ENCODE data around the gene SLITRK3. TPM values are rescaled to one million over a fixed set of nuclear protein-coding genes. Genes with fewer than 3 reads are reported as not detected.

The SLITRK3 gene
- total and polyA plus RNA-seq, 2 of the 13 experiments (the other 11 are each of a cell fraction or from before 2014, with no cell fraction given), result not detected

- no peak for TF ChIP-seq THAP8 (CRISPR knock-in tag; IDR thresholded peaks at IDR 0.05; ENCODE audit: borderline replicate concordance)
- TF ChIP-seq RBM39 (IDR thresholded peaks at IDR 0.05; ENCODE audit: low read depth, low read length, poor library complexity, severe bottlenecking), result no peak
- TF ChIP-seq GPN1 (CRISPR knock-in tag; IDR thresholded peaks at IDR 0.05; ENCODE audit: borderline replicate concordance), result no peak
- no peak for TF ChIP-seq CBFB (CRISPR knock-in tag; IDR thresholded peaks at IDR 0.05)
- no peak for TF ChIP-seq ZNF709 (CRISPR knock-in tag; IDR thresholded peaks at IDR 0.05)
These were observed 21.6 kb upstream of the SLITRK3 start (continued) for GRCh38 chr3:165217739-165218138.

GRCh38 chr3:165212580-165212979, 16.4 kb upstream of the SLITRK3 start:
- no peaks in the 10 kb centered on the region for H3K36me3 ChIP-seq (replicated peaks in 1 of 2; ENCODE audit: control insufficient read depth in 1 of 2, insufficient read depth in 2 of 2, low read length in 2 of 2)
- H4K20me1 ChIP-seq (ENCODE audit: insufficient read depth, low read length), result no peaks in the 10 kb centered on the region
- H3K79me2 ChIP-seq (ENCODE audit: insufficient read depth, low read length), result no peaks in the 10 kb centered on the region
- intact Hi-C loops (cut with micrococcal nuclease; ENCODE audit: unreplicated experiment), result no loop called here
- no TSS peak for BruUV-seq (replicated peaks)
- peak; percentile 80 for ATAC-seq
- H3K27ac ChIP-seq (ENCODE audit: extremely low read length, insufficient read depth, low read length), result no peak overlapping the region
- peak overlapping the region; percentile 30; the same call in 1 of the 2 replicates for H3K4me2 ChIP-seq (ENCODE audit: low read depth, low read length)
- no peak for FAIRE-seq
- H3K9ac ChIP-seq (ENCODE audit: insufficient read depth, low read depth, low read length), result no peak overlapping the region
- 0% methylated on average over 1 of the region's 1 CpG for WGBS (ENCODE audit: low lambda C conversion rate)
- no peak overlapping the region for H2AFZ ChIP-seq (ENCODE audit: low read length)
- peaks cover 23% of the 10 kb centered on the region for H3K4me1 ChIP-seq (ENCODE audit: insufficient read depth, low read length)
- H3K27me3 ChIP-seq (ENCODE audit: control insufficient read depth in 1 of 2, insufficient read depth in 2 of 2, low read length in 2 of 2), result no peaks in the 10 kb centered on the region; a peak in 1 of 5 replicates
- no peak overlapping the region; a peak in 1 of 6 replicates for H3K4me3 ChIP-seq (replicated peaks in 1 of 3; ENCODE audit: insufficient read depth in 1 of 3, low read depth in 2 of 3, low read length in 3 of 3)
- no peaks in the 10 kb centered on the region for H3K9me3 ChIP-seq (ENCODE audit: low read length)
- in situ Hi-C loops (cut with HindIII; ENCODE audit: extremely low pct_ligation_motif_present, low pct_unique_long_range_greater_than_20kb), result no loop called here
- DNase-seq (ENCODE audit: low spot score), result peak; percentile 29
- ChIA-PET POLR2A (no interaction called here), CTCF (ENCODE audit: low intra/inter-chr PET ratio, low total read pairs) (no interaction called here)
- no peak for TF ChIP-seq RBFOX2 (IDR thresholded peaks at IDR 0.05; ENCODE audit: low read depth, low read length)
- TF ChIP-seq PATZ1 (CRISPR knock-in tag; IDR thresholded peaks at IDR 0.05), result no peak
- no peak for TF ChIP-seq DDIT3 (CRISPR knock-in tag; IDR thresholded peaks at IDR 0.05)
- no peak for TF ChIP-seq THAP8 (CRISPR knock-in tag; IDR thresholded peaks at IDR 0.05; ENCODE audit: borderline replicate concordance)
- no peak for TF ChIP-seq MED8 (CRISPR knock-in tag; IDR thresholded peaks at IDR 0.05; ENCODE audit: insufficient replicate concordance)
- no peak for TF ChIP-seq ATF4 (CRISPR knock-in tag; IDR thresholded peaks at IDR 0.05)
- TF ChIP-seq POLR2AphosphoS2 (IDR thresholded peaks at IDR 0.05; ENCODE audit: low read depth, low read length), result no peak
- peak; percentile 37; the same call in 1 of the 2 replicates for TF ChIP-seq SOX5 (CRISPR knock-in tag; IDR thresholded peaks at IDR 0.05; ENCODE audit: borderline replicate concordance)
- TF ChIP-seq TOE1 (CRISPR knock-in tag; IDR thresholded peaks at IDR 0.05), result no peak
- no peak for TF ChIP-seq SSRP1 (CRISPR knock-in tag; IDR thresholded peaks at IDR 0.05)
- TF ChIP-seq MIXL1 (CRISPR knock-in tag; IDR thresholded peaks at IDR 0.05), result 0 out of 2 replicates have a peak, but pooled peaks have one; percentile 47
- TF ChIP-seq GLMP (CRISPR knock-in tag; IDR thresholded peaks at IDR 0.05; ENCODE audit: borderline replicate concordance), result no peak
- TF ChIP-seq ZIK1 (CRISPR knock-in tag; IDR thresholded peaks at IDR 0.05; ENCODE audit: borderline replicate concordance, low read depth), result no peak

Data from HepG2 (cell line).